Fibroblast of mammary gland (primary cell): ENCODE data around the gene LRP8.

Source experiments
- DNase-seq: peaks from one replicate; pipeline ENCODE4 v3.0.0-alpha.2; 2010; ENCODE audit warnings: low read depth
- H3K4me3 ChIP-seq: 2 replicates; pipeline ENCODE4 v1.5.1; 2011; ENCODE audit warnings: low read depth, mild to moderate bottlenecking, low read length, moderate library complexity; ENCODE audit not compliant: control insufficient read depth
- TF ChIP-seq, protein P1 (sequence below): conservative IDR thresholded peaks from 2 replicates; pipeline ENCODE4 v1.5.1; 2011; ENCODE audit warnings: low read depth, low read length, inconsistent platforms; ENCODE audit not compliant: control insufficient read depth, insufficient read depth

Gene LRP8

DNA sequence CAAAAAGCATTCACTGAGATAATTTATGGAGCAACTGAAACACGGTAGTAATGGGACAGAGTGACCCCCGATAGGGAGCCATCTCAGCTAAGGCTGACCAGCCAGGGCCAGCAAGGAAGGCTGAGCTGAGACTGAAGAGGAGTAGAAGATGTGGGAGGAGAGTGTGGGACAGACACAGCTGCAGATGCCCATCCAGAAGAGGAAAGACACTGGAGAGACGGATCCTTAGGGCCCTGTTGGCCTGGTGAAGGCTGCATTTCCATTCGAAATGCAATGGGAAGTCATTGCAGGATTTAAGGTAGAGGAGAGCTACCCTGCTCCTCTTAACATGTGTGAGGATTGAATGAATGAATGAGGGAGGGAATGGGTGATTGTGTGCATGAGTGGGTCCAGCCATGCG is 44.0 kb upstream of the LRP8 start:
- DNase-seq, result no peak
- TF ChIP-seq, protein P1, sequence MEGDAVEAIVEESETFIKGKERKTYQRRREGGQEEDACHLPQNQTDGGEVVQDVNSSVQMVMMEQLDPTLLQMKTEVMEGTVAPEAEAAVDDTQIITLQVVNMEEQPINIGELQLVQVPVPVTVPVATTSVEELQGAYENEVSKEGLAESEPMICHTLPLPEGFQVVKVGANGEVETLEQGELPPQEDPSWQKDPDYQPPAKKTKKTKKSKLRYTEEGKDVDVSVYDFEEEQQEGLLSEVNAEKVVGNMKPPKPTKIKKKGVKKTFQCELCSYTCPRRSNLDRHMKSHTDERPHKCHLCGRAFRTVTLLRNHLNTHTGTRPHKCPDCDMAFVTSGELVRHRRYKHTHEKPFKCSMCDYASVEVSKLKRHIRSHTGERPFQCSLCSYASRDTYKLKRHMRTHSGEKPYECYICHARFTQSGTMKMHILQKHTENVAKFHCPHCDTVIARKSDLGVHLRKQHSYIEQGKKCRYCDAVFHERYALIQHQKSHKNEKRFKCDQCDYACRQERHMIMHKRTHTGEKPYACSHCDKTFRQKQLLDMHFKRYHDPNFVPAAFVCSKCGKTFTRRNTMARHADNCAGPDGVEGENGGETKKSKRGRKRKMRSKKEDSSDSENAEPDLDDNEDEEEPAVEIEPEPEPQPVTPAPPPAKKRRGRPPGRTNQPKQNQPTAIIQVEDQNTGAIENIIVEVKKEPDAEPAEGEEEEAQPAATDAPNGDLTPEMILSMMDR, result no peak
- H3K4me3 ChIP-seq, result no peak overlapping the region

DNA sequence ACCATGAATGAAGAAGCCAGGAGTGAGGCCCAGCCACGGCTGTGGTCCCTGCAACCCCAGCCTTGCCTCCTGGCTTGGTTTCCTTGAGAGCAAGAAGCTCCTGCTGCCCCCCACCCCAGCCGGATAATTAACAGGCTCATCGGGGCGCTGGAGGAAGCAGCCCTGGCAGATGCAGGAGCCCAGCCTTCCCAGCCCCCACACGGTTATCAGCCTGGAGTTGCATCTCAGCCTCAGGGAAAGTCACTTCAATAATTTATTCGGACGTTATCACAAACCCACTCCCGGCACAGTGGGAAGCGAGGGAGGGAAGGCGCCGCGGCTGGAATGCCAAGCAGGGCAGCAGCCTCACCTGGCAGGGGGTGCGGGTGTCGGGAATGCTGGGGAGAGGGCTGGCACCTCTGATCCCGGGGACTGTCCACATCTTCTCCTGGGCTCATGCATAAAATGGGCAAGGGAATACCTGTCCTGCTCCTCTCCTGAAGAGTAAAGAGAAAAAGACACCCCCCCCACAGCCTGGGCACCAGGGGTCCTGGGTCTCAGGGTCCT is 43.3 kb upstream of the LRP8 start:
- no peak overlapping the region for H3K4me3 ChIP-seq
- DNase-seq, result no peak
- TF ChIP-seq, protein P1, result no peak

DNA sequence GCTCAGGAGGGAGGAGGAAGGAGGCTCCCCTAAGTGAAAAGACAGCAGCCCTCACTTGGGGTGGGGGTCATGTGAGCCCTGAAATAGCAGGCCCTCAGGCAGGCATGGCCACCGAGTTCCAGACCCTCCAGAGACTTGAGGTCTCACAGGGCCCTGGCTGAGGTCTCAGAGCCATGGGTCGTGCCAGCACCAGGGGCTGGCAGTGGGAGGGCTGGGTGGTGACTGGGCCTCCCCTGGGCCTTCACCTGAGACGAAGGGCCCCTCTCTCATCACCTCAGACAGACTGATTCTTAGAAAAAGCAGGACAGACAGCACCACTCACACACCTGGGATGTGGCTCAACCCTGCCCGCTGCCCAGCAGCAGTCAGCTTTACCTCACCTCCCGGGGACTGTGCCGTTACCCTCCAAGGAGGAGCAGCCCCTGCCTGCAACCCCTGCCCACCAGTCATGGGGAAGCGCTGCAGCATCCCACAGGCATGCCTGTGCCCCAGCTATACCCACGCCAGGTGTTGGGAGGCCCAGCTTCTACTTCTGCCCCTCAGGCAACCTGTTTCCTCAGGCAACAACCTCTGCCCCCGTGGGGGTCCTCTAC is 42.6 kb upstream of the LRP8 start:
- no peak for DNase-seq
- H3K4me3 ChIP-seq, result no peak overlapping the region
- TF ChIP-seq, protein P1, result no peak

DNA sequence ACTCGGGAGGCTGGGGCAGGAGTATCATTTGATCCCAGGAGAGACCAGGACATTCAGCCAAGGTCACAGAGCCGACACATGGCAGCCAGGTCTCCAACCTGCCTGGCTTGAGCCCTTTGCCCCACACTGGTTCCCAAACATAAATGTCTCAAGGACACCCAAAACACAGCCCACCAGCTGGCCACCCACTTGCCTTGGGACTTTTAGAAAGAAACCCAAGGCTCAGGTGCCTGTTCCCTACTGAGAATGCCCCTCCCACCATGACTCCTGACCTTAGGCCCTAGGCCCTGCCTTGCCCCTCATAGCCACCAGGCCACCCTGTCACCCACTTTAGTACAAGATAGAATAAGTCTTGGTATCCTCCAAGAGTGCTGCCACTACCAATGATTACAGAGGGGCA is 41.9 kb upstream of the LRP8 start:
- no peak overlapping the region for H3K4me3 ChIP-seq
- TF ChIP-seq, protein P1, result no peak
- DNase-seq, result no peak

DNA sequence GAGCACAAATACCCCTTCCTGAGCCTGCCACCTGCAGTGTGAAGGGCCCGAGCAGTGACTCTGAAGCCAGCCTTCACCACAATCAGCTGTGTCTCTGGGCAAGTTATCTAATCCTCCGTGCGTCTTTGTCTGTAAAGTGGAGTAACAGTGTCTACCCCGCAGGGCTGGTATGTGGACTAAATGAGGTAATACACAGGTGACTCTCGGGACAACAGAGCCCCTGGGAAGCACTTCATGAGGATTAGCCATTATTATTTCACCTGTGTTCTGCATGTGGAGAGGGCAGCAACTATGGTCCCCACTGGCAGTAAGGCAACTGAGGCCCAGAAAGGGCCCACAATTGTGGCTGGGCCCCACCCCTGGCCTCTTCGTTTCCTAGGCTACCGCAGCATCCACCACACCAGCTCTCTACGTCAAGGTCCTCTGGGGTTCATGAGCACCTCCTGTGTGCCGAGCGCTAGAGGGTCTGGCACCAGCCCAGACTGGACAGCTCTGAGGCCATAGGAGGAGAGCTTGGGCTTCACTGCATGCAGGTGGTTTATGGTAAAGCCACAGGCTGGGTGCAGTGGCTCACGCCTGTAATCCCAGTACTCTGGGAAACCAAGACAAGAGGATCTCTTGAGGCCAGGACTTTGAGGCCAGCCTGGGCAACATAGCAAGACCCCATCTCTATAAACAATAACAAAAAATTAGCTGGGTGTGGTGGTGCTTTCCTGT is 41.3 kb upstream of the LRP8 start:
- no peak overlapping the region for H3K4me3 ChIP-seq
- TF ChIP-seq, protein P1, result no peak
- DNase-seq, result no peak

DNA sequence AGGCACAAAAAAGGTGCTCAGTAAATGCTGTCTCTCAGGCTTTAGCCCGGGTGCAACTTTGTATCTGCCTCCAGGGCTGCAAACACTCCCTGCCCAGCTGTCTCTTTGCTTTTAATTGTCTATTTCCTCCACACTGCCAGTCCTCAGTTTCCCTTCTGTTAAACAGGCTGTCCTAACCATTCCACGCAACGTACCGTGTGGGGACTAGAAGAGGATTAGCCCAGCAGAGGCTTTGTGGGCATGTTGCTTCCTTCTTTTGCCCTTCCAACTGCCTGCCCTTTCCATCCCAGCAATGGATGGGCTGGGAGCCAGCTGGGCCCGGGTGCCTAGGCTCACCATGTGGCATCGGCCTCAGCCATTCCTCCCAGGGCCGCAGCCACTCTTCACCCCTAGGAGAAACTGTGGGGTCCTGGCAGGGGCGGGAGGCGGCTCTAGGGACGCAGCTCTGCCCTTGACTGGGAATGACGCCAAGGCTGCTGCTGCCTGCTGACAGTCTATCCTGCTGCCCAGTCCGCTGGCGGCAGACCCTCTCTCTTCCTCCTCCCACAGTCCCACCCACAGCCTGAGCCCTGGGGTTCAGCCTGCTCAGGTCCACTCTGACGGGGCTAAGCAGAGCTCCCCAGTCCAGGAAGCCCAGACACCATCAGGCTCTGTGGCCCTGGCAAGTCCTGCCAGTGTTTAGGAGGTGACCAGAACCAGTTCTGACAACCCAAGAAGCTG is 40.6 kb upstream of the LRP8 start:
- TF ChIP-seq, protein P1, result no peak
- no peak for DNase-seq
- H3K4me3 ChIP-seq, result no peak overlapping the region
